ENCODE data around the gene GABRR2.

DNA sequence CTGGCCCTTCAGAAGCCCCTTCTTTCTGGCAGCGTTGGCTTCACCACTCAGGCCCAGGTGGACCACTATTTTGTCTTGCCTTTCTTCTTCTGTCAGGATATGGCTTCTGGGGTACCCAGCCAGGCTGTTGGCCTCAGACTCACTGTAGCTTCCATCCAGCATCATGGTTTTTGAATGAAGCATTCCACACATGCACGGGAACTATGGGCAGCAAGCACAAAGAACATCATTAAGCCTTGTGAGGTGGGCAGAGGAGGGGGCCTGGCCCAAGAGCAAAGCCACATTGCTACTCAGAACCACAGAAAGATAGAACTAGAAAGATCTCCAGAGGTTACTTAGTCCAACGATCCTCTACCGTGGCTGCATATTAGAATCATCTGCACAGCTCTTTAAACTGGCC, 57.3 kb downstream of the GABRR2 start:
- TF ChIP-seq, protein P1, sequence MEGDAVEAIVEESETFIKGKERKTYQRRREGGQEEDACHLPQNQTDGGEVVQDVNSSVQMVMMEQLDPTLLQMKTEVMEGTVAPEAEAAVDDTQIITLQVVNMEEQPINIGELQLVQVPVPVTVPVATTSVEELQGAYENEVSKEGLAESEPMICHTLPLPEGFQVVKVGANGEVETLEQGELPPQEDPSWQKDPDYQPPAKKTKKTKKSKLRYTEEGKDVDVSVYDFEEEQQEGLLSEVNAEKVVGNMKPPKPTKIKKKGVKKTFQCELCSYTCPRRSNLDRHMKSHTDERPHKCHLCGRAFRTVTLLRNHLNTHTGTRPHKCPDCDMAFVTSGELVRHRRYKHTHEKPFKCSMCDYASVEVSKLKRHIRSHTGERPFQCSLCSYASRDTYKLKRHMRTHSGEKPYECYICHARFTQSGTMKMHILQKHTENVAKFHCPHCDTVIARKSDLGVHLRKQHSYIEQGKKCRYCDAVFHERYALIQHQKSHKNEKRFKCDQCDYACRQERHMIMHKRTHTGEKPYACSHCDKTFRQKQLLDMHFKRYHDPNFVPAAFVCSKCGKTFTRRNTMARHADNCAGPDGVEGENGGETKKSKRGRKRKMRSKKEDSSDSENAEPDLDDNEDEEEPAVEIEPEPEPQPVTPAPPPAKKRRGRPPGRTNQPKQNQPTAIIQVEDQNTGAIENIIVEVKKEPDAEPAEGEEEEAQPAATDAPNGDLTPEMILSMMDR (IDR thresholded peaks at IDR 0.05; ENCODE audit: poor library complexity): no peak
- TF ChIP-seq EZH2 (IDR thresholded peaks at IDR 0.05; ENCODE audit: borderline replicate concordance): no peak
